DMS 273 treated with DMSO at 0.1 percent for 48 hours (cell line): Measurements from ENCODE around the gene SLC15A3.

Experiments used
- DNase-seq: peaks from one replicate; lab custom pipeline; 2025; lab: John Stamatoyannopoulos, UW

SLC15A3 gene

GRCh38 chr11:60889869-60890311, 62.1 kb downstream of the SLC15A3 start:
- no peak for DNase-seq

- DNase-seq: peak; percentile 64
These were observed 64.4 kb downstream of the SLC15A3 start for GRCh38 chr11:60887556-60887955.
